ENCODE measurements around the gene GALNT9. TPM values are rescaled to one million over a fixed set of nuclear protein-coding genes. Genes with fewer than 3 reads are reported as not detected.

The GALNT9 gene
- total RNA-seq, 1 experiment from 2014 or later = 2.6 TPM

DNA sequence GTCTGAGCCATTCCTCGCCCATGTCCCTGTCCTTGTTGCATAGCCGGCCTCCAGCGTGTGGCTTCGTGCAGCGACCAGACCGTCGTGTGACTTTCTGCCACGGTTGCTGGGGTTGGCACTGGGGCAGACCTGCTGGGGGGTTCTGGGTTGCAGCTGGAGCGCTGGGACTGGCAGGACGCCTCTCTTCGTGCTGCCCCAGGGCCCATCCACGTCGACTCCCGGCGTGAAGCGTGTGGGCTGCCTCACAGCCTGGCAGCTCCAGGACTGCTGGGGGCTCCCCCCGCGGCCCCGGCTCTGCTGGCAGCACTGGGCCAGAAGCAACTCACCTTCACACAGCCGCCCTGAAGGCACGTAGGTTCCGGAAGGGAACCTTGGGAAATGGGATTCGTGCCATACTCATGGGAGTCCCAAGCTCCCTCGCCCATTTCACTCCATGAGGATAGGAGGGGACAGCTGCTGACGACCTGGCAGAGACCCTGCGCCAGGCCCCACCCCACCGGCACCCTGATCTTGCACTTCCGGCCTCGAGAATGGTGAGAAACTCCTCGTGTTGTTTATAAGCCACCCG is 51.9 kb downstream of the GALNT9 start:
- H3K79me2 ChIP-seq (ENCODE audit: insufficient read depth, low read length) = no peaks in the 10 kb centered on the region
- no peaks in the 10 kb centered on the region for H4K20me1 ChIP-seq (ENCODE audit: insufficient read depth)
- DNase-seq (ENCODE audit: low read depth, low spot score) = no peak
- no peak overlapping the region for H3K9ac ChIP-seq (ENCODE audit: low read length)
- RAD21 ChIA-PET (ENCODE audit: low non-redundant PET in 1 of 2, low total read pairs in 2 of 2, uncharacterized antibody in 2 of 2, unreplicated experiment in 2 of 2) = no interaction called here
- no peak overlapping the region for H2AFZ ChIP-seq (ENCODE audit: low read depth, low read length, poor library complexity, severe bottlenecking)
- CTCF ChIA-PET = no interaction called here
- H3K4me1 ChIP-seq (ENCODE audit: control insufficient read depth in 1 of 2, insufficient read depth in 2 of 2, low read length in 2 of 2) = peaks cover 9 to 28% of the 10 kb centered on the region in 2 experiments
- H3K9me3 ChIP-seq (ENCODE audit: control insufficient read depth in 1 of 2, insufficient read depth in 1 of 2, low read depth in 1 of 2, low read length in 2 of 2) = no peaks in the 10 kb centered on the region
- H3K27ac ChIP-seq (ENCODE audit: low read depth, low read length) = no peak overlapping the region
- H3K9me2 ChIP-seq (ENCODE audit: insufficient read depth) = no peaks in the 10 kb centered on the region
- H3K36me3 ChIP-seq (ENCODE audit: control insufficient read depth in 1 of 2, insufficient read depth in 2 of 2, low read length in 2 of 2) = no peaks in the 10 kb centered on the region
- BruUV-seq (replicated peaks) = no TSS peak
- no peak overlapping the region for H3K4me2 ChIP-seq (ENCODE audit: low read length)
- POLR2A ChIA-PET = no interaction called here
- no peak for ATAC-seq
- H3K4me3 ChIP-seq (replicated peaks in 1 of 2; ENCODE audit: low read depth in 1 of 2, low read length in 2 of 2) = no peak overlapping the region
- TF ChIP-seq, protein P1, sequence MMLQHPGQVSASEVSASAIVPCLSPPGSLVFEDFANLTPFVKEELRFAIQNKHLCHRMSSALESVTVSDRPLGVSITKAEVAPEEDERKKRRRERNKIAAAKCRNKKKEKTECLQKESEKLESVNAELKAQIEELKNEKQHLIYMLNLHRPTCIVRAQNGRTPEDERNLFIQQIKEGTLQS (IDR thresholded peaks at IDR 0.05) = no peak
- TF ChIP-seq EZH2phosphoT487 (IDR thresholded peaks at IDR 0.05; ENCODE audit: borderline replicate concordance) (no peak), TCF7L2 (IDR thresholded peaks at IDR 0.05; ENCODE audit: borderline replicate concordance, extremely low read depth, insufficient read depth, insufficient read length) (no peak), ELF1 (IDR thresholded peaks at IDR 0.05; ENCODE audit: borderline replicate concordance, low read depth) (no peak), ZNF274 (IDR thresholded peaks at IDR 0.05; ENCODE audit: low read depth, low read length) (no peak), POLR2AphosphoS5 (IDR thresholded peaks at IDR 0.05; ENCODE audit: low read depth, low read length) (no peak), CBX3 (IDR thresholded peaks at IDR 0.05; ENCODE audit: low read depth) (no peak), RAD21 (IDR thresholded peaks at IDR 0.05; ENCODE audit: low read depth) (no peak), POLR2A (IDR thresholded peaks at IDR 0.05; ENCODE audit: borderline replicate concordance, extremely low read depth, insufficient read depth, insufficient read length) (no peak), EGR1 (IDR thresholded peaks at IDR 0.05; ENCODE audit: low read depth) (no peak)
- TF ChIP-seq, protein P2, sequence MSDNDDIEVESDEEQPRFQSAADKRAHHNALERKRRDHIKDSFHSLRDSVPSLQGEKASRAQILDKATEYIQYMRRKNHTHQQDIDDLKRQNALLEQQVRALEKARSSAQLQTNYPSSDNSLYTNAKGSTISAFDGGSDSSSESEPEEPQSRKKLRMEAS (IDR thresholded peaks at IDR 0.05) = no peak
- TF ChIP-seq, protein P3, sequence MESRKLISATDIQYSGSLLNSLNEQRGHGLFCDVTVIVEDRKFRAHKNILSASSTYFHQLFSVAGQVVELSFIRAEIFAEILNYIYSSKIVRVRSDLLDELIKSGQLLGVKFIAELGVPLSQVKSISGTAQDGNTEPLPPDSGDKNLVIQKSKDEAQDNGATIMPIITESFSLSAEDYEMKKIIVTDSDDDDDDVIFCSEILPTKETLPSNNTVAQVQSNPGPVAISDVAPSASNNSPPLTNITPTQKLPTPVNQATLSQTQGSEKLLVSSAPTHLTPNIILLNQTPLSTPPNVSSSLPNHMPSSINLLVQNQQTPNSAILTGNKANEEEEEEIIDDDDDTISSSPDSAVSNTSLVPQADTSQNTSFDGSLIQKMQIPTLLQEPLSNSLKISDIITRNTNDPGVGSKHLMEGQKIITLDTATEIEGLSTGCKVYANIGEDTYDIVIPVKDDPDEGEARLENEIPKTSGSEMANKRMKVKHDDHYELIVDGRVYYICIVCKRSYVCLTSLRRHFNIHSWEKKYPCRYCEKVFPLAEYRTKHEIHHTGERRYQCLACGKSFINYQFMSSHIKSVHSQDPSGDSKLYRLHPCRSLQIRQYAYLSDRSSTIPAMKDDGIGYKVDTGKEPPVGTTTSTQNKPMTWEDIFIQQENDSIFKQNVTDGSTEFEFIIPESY (IDR thresholded peaks at IDR 0.05; ENCODE audit: extremely low read depth, insufficient replicate concordance, low read length) = no peak
- no peaks in the 10 kb centered on the region for H3K27me3 ChIP-seq (ENCODE audit: insufficient read depth, low read length)
- intact Hi-C loops (cut with micrococcal nuclease) = no loop called here

All from HCT116 (cell line).